Mesothelial cell of epicardium (in vitro differentiated cells): ENCODE results near the gene TP53I11. TPM values are rescaled to one million over a fixed set of nuclear protein-coding genes. Genes with fewer than 3 reads are reported as not detected.

Experiments
- DNase-seq, 2 experiments: peaks; one replicate each; pipeline ENCODE4 v3.0.0; 2021; ENCODE audit warnings: low spot score in 2 of 2; ENCODE audit not compliant: unreplicated experiment in 2 of 2
- H3K27ac Mint-ChIP-seq: 2 replicates; pipeline ENCODE4 v1.8.0; 2021; ENCODE audit warnings: mixed read lengths
- H3K27me3 Mint-ChIP-seq: 2 replicates; pipeline ENCODE4 v1.8.0; 2021; ENCODE audit warnings: low read depth, mixed read lengths
- H3K36me3 Mint-ChIP-seq: 2 replicates; pipeline ENCODE4 v1.8.0; 2021; ENCODE audit warnings: mixed read lengths
- H3K4me1 Mint-ChIP-seq: 2 replicates; pipeline ENCODE4 v1.8.0; 2021; ENCODE audit warnings: mixed read lengths
- H3K4me3 Mint-ChIP-seq: 2 replicates; pipeline ENCODE4 v1.8.0; 2021; ENCODE audit warnings: mild to moderate bottlenecking, moderate library complexity, mixed read lengths
- H3K9me3 Mint-ChIP-seq: 2 replicates; pipeline ENCODE4 v1.8.0; 2021; ENCODE audit warnings: mixed read lengths
- total RNA-seq: library from RNA; stranded (reverse); gene quantifications from 3 replicates; pipeline ENCODE4 v1.2.1, GENCODE V29; 2021
- TF ChIP-seq, protein P1 (sequence below): fragments of 200-600 bp; sonication (generic); IDR thresholded peaks from one replicate; pipeline ENCODE4 v1.5.0; 2021; ENCODE audit warnings: antibody characterized with exemption; ENCODE audit not compliant: unreplicated experiment

Gene TP53I11
- total RNA-seq, 1 donor from 2014 or later, result 81.0 TPM

- DNase-seq, result no peak
- no peak overlapping the region for H3K4me3 Mint-ChIP-seq
- H3K27me3 Mint-ChIP-seq, result peaks cover 45% of the 10 kb centered on the region
Observed at GRCh38 chr11:44954051-44954906, 3.6 kb upstream of the TP53I11 start.

DNA sequence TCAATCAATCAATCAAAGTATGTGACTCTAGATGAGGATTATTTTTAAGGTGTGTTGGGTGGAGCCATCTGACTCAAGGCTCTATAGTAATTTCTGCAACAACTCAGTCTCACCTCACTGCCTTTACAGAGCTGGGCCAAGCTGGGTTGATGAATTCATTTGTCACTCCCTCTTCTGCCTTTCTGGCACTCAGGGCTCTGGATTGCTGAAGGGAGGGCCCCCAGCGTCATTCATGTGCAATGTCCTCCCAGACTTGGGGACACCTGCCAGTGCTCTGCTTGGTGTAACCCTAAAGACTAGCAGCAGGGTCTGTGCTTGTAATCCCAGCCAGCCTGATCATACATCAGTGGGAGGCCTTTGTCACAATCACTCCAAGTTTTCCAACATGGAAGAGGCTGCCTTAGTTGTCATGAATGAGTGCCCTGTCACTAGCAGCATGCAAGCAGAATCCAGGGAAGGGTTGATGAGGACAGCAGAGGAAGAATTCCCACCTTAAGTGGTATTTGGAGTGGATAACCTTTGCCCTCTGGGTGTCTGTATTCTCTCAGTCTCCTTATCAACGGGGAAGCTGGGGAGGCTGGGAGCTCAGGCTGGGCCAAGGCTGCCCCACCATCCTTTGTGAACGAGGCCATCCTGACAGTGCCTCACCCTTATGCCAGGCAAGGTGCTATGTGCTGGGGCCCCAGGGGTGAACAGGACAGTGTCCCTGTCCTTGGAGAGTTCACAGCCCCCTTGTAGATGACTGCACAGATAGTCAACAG, 2.0 kb upstream of the TP53I11 start:
- H3K9me3 Mint-ChIP-seq, result no peaks in the 10 kb centered on the region
- H3K4me1 Mint-ChIP-seq, result peaks cover 26% of the 10 kb centered on the region
- H3K27me3 Mint-ChIP-seq, result peaks cover 32% of the 10 kb centered on the region
- TF ChIP-seq, protein P1, sequence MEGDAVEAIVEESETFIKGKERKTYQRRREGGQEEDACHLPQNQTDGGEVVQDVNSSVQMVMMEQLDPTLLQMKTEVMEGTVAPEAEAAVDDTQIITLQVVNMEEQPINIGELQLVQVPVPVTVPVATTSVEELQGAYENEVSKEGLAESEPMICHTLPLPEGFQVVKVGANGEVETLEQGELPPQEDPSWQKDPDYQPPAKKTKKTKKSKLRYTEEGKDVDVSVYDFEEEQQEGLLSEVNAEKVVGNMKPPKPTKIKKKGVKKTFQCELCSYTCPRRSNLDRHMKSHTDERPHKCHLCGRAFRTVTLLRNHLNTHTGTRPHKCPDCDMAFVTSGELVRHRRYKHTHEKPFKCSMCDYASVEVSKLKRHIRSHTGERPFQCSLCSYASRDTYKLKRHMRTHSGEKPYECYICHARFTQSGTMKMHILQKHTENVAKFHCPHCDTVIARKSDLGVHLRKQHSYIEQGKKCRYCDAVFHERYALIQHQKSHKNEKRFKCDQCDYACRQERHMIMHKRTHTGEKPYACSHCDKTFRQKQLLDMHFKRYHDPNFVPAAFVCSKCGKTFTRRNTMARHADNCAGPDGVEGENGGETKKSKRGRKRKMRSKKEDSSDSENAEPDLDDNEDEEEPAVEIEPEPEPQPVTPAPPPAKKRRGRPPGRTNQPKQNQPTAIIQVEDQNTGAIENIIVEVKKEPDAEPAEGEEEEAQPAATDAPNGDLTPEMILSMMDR, result no peak
- DNase-seq, result no peak
- no peak overlapping the region for H3K27ac Mint-ChIP-seq
- no peaks in the 10 kb centered on the region for H3K36me3 Mint-ChIP-seq
- H3K4me3 Mint-ChIP-seq, result no peak overlapping the region

More at GRCh38 chr11:44954051-44954906, 3.6 kb upstream of the TP53I11 start:
- H3K4me1 Mint-ChIP-seq, result peaks cover 23% of the 10 kb centered on the region
- no peaks in the 10 kb centered on the region for H3K9me3 Mint-ChIP-seq
- no peaks in the 10 kb centered on the region for H3K36me3 Mint-ChIP-seq
- TF ChIP-seq, protein P1, result no peak
- H3K27ac Mint-ChIP-seq, result no peak overlapping the region

DNA sequence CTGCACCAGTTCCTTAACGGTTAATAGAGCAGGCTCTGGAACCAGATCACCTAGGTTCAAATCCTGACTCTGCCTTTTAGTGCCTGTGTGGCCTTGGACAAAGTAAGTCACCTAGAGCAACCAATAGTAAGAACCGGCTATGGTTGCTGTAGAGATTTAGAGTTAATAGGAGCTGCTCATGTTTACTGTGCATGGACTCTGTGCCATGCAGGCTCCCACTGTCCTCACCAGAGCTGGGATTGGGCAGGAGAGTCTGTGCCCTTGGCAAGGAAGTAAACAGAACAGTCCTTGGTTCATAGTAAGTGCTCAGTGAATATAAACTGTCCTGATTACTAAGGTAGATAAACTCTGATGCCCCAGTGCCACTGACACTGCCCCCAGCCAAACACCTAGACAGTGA, 1.4 kb upstream of the TP53I11 start:
- TF ChIP-seq, protein P1, result no peak
- peak overlapping the region; percentile 59 for H3K4me3 Mint-ChIP-seq
- no peaks in the 10 kb centered on the region for H3K36me3 Mint-ChIP-seq
- H3K27me3 Mint-ChIP-seq, result peaks cover 27% of the 10 kb centered on the region
- DNase-seq, result no peak
- peaks cover 28% of the 10 kb centered on the region for H3K4me1 Mint-ChIP-seq
- H3K27ac Mint-ChIP-seq, result no peak overlapping the region
- H3K9me3 Mint-ChIP-seq, result no peaks in the 10 kb centered on the region

GRCh38 chr11:44950031-44950624, 555 bp downstream of the TP53I11 start:
- peak; percentile 49 to 76 for DNase-seq
- H3K9me3 Mint-ChIP-seq, result no peaks in the 10 kb centered on the region
- H3K4me1 Mint-ChIP-seq, result peaks cover 21% of the 10 kb centered on the region
- no peaks in the 10 kb centered on the region for H3K36me3 Mint-ChIP-seq
- peaks cover 8% of the 10 kb centered on the region for H3K27me3 Mint-ChIP-seq
- TF ChIP-seq, protein P1, result no peak
- peak overlapping the region; percentile 90 for H3K4me3 Mint-ChIP-seq
- peak overlapping the region; percentile 59 for H3K27ac Mint-ChIP-seq

GRCh38 chr11:44949160-44950030, 1.3 kb downstream of the TP53I11 start:
- DNase-seq, result peak in 1 of 2 experiments; percentile 63
- H3K36me3 Mint-ChIP-seq, result no peaks in the 10 kb centered on the region

More at GRCh38 chr11:44949160-44950030, 1.3 kb downstream of the TP53I11 start:
- no peaks in the 10 kb centered on the region for H3K9me3 Mint-ChIP-seq
- H3K27me3 Mint-ChIP-seq, result peaks cover 3% of the 10 kb centered on the region
- peak overlapping the region; percentile 76 for H3K27ac Mint-ChIP-seq
- TF ChIP-seq, protein P1, result peak; percentile 67
- H3K4me3 Mint-ChIP-seq, result peak overlapping the region; percentile 90
- peaks cover 23% of the 10 kb centered on the region for H3K4me1 Mint-ChIP-seq
